Osteoblast (primary cell): ENCODE data around the gene CELF4. TPM values are rescaled to one million over a fixed set of nuclear protein-coding genes. Genes with fewer than 3 reads are reported as not detected.

Experiments used
- DNase-seq: peaks from one replicate; pipeline ENCODE4 v3.0.0; 2011; ENCODE audit warnings: low spot score, mixed read lengths; ENCODE audit not compliant: insufficient read length; ENCODE audit errors: missing footprints
- H2AFZ ChIP-seq: 2 replicates; pipeline ENCODE4 v1.6.0; 2011; ENCODE audit warnings: mild to moderate bottlenecking, low read length
- H3K27ac ChIP-seq: 2 replicates; pipeline ENCODE4 v1.5.1; 2011; ENCODE audit warnings: mild to moderate bottlenecking, low read depth, low read length, moderate library complexity
- H3K27me3 ChIP-seq: 2 replicates; pipeline ENCODE4 v1.6.0; 2012; ENCODE audit warnings: mild to moderate bottlenecking, control low read depth, inconsistent platforms, low read length, moderate library complexity; ENCODE audit not compliant: insufficient read depth
- H3K36me3 ChIP-seq: 2 replicates; pipeline ENCODE4 v1.5.1; 2011; ENCODE audit warnings: mild to moderate bottlenecking, low read length, control low read depth, moderate library complexity; ENCODE audit not compliant: insufficient read depth
- H3K4me1 ChIP-seq: 2 replicates; pipeline ENCODE4 v1.5.1; 2011; ENCODE audit warnings: mild to moderate bottlenecking, low read length, control low read depth, moderate library complexity; ENCODE audit not compliant: insufficient read depth
- H3K4me2 ChIP-seq: 2 replicates; pipeline ENCODE4 v1.6.0; 2011; ENCODE audit warnings: mild to moderate bottlenecking, low read length; ENCODE audit not compliant: insufficient read depth
- H3K4me3 ChIP-seq: fragments of 200-600 bp; sonication (generic); 3 replicates; pipeline ENCODE4 v1.5.1; 2012; ENCODE audit warnings: mild to moderate bottlenecking, low read length, inconsistent platforms; ENCODE audit not compliant: insufficient read depth
- H3K79me2 ChIP-seq: 2 replicates; pipeline ENCODE4 v1.6.0; 2012; ENCODE audit warnings: mild to moderate bottlenecking, low read length, control low read depth, inconsistent platforms; ENCODE audit not compliant: insufficient read depth
- H3K9me3 ChIP-seq: 2 replicates; pipeline ENCODE4 v1.5.1; 2011; ENCODE audit warnings: low read depth, low read length, control low read depth
- H4K20me1 ChIP-seq: 2 replicates; pipeline ENCODE4 v1.6.0; 2012; ENCODE audit warnings: mild to moderate bottlenecking, low read length, control low read depth; ENCODE audit not compliant: insufficient read depth
- total RNA-seq: library from RNA; depleted of rRNA; stranded (reverse); fragments of >200 nt; gene quantifications from 2 replicates; pipeline ENCODE4 v1.2.3, GENCODE V29; 2012
- TF ChIP-seq, protein P1 (sequence below): IDR thresholded peaks from 2 replicates; pipeline ENCODE4 v1.5.1; 2011; ENCODE audit warnings: mild to moderate bottlenecking, low read depth, low read length, moderate library complexity; ENCODE audit errors: extremely low read depth

CELF4 gene
- total RNA-seq = not detected in 2 replicates

GRCh38 chr18:37565101-37565976 is at the start of gene CELF4:
Gene CELF4, minus strand, starts transcription at chr18:37565798.
- Histone ChIP-seq H3K27me3 (peaks cover 57% of the 10 kb centered on the region), H3K4me3 (peak within 1 kb of the TSS; percentile 64), H3K9me3 (no peaks in the 10 kb centered on the region), H3K27ac (no peak within 1 kb of the TSS), H3K36me3 (no peaks in the 10 kb centered on the region), H3K4me1 (no peaks in the 10 kb centered on the region), H4K20me1 (no peaks in the 10 kb centered on the region), H3K79me2 (no peaks in the 10 kb centered on the region), H2AFZ (peak within 1 kb of the TSS; percentile 82), H3K4me2 (peak within 1 kb of the TSS; percentile 74)
- DNase-seq = no peak
- TF ChIP-seq, protein P1, sequence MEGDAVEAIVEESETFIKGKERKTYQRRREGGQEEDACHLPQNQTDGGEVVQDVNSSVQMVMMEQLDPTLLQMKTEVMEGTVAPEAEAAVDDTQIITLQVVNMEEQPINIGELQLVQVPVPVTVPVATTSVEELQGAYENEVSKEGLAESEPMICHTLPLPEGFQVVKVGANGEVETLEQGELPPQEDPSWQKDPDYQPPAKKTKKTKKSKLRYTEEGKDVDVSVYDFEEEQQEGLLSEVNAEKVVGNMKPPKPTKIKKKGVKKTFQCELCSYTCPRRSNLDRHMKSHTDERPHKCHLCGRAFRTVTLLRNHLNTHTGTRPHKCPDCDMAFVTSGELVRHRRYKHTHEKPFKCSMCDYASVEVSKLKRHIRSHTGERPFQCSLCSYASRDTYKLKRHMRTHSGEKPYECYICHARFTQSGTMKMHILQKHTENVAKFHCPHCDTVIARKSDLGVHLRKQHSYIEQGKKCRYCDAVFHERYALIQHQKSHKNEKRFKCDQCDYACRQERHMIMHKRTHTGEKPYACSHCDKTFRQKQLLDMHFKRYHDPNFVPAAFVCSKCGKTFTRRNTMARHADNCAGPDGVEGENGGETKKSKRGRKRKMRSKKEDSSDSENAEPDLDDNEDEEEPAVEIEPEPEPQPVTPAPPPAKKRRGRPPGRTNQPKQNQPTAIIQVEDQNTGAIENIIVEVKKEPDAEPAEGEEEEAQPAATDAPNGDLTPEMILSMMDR = no peak

DNA sequence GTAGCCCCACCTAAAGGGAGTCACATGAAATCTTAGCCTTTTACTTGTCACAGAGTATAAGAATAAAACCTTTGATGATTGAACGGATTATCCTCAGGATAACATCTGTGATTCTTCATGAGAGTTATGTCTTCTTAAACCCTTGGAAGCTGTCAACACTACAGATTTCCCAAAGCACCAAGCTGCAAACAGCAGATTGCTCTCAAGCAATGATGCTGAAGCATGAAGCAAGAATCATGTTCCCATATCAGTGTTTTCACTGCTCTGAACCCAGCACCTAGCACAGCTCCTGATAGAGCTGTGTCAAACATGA is 47.6 kb upstream of the CELF4 start:
- no peaks in the 10 kb centered on the region for H3K27me3 ChIP-seq
- no peak overlapping the region for H2AFZ ChIP-seq
- no peaks in the 10 kb centered on the region for H3K4me1 ChIP-seq
- TF ChIP-seq, protein P1 = no peak
- H3K9me3 ChIP-seq = peaks cover 3% of the 10 kb centered on the region
- H3K4me2 ChIP-seq = no peak overlapping the region
- H4K20me1 ChIP-seq = no peaks in the 10 kb centered on the region
- H3K36me3 ChIP-seq = no peaks in the 10 kb centered on the region
- H3K4me3 ChIP-seq = no peak overlapping the region
- DNase-seq = no peak
- no peak overlapping the region for H3K27ac ChIP-seq
- no peaks in the 10 kb centered on the region for H3K79me2 ChIP-seq

DNA sequence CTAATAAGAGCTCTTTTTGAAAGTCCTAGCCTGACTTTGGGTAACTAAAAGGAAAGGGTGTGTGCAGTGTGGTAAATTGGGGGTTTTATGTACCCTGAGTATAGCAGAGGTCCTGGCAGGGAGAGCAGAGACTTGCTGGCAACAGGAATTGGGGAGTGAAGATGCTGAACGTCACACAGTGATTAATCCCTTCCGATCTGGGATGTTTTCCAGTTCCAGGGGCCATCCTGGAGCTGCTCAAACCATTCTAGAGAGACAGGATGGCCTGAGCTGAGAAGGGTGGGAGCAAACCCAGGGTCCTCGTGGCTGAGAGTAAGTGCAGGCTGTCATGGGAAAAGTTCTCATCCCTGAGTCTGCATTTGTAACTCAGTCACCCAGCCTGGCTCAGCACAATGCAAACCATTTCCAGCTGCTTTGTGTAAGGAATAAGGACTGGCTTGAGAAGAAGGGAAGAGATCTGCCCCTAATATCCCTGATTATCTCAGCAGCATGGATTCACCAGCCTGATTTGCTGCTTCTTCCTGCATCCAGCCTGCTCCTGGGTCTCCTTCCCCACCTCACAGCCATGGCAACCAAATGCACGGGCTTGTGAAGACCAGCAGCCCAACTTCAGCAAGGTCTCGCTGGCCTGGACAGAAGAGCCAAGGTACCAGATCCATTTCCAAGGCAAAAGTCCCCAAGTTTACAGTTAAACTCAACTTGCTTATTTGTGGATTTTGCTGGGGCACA is 47.1 kb upstream of the CELF4 start:
- DNase-seq = no peak
- no peaks in the 10 kb centered on the region for H3K4me1 ChIP-seq
- H3K36me3 ChIP-seq = no peaks in the 10 kb centered on the region
- no peaks in the 10 kb centered on the region for H3K79me2 ChIP-seq
- no peak overlapping the region for H2AFZ ChIP-seq
- no peak overlapping the region for H3K4me2 ChIP-seq
- no peak overlapping the region for H3K4me3 ChIP-seq
- no peaks in the 10 kb centered on the region for H4K20me1 ChIP-seq
- H3K9me3 ChIP-seq = peaks cover 3% of the 10 kb centered on the region
- H3K27me3 ChIP-seq = no peaks in the 10 kb centered on the region
- TF ChIP-seq, protein P1 = no peak
- no peak overlapping the region for H3K27ac ChIP-seq
